Measurements from ENCODE around the gene RSPO1.

Gene RSPO1

DNA sequence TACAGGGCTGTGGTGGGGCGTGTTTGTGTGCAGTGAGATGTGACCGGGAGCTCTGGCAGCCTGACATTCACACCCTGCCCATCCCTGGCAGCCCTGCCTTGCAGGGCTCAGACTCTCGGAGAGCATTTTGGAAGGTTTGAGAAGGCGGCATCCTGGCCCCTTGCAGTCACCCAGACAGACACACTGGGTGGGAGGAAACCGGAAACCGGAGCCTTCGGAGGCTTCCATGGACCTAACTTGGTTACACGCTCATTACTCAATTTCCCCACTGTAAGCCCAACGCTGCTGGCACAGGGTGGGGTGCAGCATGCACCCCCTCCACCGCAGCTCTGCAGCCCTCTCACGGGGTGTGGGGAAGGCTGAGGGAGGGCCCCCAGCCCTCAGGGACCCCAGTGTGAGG lies 22.2 kb upstream of the RSPO1 start:
- no peak for DNase-seq (ENCODE audit: low spot score)

DNA sequence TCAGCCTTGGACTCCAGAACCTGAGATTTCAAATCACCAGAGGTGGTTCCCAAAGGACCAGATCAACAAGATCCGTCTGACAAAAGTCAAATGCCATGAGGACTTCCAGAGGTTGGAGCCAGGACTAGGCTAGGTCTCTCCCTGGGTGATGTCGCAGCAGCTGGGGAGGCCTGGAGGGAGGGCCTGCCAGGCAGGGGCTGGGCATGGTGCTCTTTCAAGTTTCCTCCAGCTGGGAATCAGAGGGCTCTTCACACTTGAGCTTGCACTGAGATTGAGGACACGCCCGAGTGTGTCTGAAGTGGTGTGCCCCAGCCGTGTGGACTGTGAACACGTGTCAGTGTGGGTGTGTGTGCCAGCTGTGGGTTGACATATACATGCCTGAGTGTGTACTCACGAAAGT lies 21.3 kb upstream of the RSPO1 start:
- no peak for DNase-seq (ENCODE audit: low spot score)

DNA sequence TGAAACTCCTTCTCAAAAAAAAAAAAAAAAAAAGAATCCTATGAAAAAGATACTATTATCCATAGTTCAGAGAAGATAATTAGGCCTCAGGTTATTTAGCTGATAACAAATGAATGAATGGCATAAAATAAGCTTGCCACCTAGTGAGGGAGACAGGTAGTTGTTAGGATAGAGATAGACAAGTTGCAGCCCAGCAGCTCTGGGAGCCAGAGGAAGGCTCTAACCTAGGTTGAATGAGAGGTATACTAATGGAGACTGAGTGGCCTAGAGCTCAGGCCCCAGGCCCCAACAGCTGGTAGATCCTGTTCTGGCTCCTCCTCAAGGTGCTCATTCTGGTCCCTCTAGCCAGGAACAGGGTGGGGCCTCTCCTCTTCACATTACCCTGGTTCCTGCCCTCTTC lies 20.6 kb upstream of the RSPO1 start:
- no peak for DNase-seq (ENCODE audit: low spot score)

DNA sequence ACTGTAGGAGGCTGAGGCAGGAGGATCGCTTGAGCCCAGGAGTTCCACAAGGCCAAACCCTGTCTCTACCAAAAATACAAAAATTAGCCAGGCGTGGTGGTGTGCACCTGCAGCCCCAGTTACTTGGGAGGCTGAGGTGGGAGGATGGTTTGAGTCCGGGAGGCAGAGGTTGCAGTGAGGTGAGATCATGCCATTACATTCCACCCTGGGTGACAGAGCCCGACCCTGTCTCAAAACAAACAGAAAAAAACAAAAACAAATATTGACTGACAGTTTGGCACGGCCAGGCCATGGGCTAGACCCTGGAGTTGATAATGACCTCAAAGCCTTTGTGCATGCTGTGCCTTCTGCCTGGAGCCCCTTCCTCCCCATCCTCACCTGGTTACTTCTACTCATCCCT lies 19.2 kb upstream of the RSPO1 start:
- DNase-seq (ENCODE audit: low spot score), result no peak

DNA sequence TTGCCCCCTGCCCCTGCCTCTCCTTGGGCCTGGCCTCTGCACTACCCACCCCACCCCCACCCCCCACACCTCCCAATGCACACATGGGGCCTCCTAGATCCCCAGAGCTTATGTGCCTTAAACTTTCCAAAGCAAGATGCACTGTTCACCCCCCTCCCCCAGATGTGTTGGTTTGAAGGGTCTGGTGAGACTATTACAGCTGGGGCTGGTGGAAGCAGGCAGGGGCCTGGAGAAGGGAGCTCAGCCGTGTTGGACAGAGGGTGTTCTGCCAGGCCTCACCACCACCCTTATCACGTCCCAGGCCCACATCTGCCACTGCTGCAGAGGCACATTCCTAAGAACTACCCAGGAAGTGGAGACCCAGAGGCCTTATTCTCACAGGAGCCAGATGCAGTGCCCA lies 18.3 kb upstream of the RSPO1 start:
- no peak for DNase-seq (ENCODE audit: low spot score)

DNA sequence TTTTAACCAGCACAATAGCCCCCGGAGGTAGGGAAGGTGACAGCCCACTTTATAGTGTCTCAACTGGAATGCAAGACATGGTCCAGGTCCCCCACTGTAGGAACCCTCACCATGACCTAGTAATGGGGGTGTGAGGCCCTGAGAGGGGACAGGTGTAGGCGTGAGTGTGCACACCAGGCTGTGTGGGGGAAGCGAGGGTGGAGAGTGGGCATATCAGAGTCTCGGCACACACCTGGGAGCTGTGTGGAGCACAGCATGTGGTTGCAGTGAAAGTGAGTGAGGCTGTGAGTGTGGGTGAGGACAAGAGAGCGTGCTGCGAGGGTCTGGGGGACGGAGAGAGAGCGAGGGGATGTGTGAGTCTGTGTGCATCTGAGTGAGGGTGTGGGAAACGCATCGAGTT lies 17.1 kb upstream of the RSPO1 start:
- no peak for DNase-seq (ENCODE audit: low spot score)

GRCh38 chr1:37650721-37651120 lies 16.0 kb upstream of the RSPO1 start:
- DNase-seq (ENCODE audit: low spot score), result no peak

- DNase-seq (ENCODE audit: low spot score), result no peak
Measured at GRCh38 chr1:37650173-37650572, 15.5 kb upstream of the RSPO1 start.

DNA sequence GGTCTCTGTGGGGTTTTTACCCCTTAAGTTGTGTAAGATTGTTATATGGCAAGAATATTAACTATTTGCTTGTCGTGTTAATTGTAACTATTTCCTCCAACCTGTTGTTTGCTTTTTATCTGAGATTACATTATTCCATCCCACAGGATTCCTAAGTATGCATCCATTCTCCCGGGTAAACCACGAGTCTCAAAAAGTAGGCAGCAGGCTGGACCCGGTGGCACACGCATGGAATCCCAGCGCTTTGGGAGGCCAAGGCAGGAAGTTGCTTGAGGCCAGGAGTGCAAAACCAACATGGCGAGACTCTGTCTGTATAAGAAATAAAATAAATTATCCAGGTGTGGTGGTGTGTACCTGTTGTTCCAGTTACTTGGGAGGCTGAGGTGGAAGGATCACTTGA lies 12.6 kb upstream of the RSPO1 start:
- no peak for DNase-seq (ENCODE audit: low spot score)

DNA sequence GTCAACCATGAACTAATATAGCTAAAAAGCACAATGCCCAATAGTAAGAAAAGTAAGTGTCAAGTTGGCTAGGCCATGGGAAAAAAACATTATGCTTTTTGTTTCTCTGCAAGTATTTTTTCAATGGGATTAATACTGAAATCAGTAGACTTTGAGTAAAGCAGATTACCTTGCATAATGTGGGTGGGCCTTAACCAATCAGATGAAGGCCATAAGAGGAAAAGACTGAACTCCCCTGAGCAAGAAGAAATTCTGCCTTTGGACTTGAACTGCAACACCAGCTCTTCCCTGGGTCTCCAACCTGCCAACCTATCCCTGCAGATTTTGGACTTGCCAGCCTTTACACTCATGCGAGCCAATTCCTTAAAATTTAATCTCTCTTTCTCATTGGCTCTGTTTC lies 6.4 kb upstream of the RSPO1 start:
- DNase-seq (ENCODE audit: low spot score), result no peak

DNA sequence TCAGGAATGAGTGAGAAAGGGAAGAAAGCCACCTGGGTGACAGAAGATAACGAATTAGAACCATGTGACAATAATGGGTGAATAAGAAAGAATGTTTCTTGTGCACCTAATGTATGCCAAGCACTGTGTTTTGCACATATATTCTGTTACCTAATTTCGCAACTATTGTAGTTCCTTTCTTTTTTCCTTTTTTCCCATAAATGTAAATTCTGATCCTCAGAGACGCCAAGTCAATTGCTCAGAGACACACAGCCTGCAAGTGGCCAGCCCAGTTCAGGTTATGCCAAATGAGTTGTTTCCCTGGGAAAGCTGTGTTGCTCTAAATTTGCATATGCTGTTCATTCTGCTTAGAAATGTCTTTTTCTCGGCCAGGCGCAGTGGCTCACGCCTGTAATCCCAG lies 1.7 kb upstream of the RSPO1 start:
- DNase-seq (ENCODE audit: low spot score), result no peak

DNA sequence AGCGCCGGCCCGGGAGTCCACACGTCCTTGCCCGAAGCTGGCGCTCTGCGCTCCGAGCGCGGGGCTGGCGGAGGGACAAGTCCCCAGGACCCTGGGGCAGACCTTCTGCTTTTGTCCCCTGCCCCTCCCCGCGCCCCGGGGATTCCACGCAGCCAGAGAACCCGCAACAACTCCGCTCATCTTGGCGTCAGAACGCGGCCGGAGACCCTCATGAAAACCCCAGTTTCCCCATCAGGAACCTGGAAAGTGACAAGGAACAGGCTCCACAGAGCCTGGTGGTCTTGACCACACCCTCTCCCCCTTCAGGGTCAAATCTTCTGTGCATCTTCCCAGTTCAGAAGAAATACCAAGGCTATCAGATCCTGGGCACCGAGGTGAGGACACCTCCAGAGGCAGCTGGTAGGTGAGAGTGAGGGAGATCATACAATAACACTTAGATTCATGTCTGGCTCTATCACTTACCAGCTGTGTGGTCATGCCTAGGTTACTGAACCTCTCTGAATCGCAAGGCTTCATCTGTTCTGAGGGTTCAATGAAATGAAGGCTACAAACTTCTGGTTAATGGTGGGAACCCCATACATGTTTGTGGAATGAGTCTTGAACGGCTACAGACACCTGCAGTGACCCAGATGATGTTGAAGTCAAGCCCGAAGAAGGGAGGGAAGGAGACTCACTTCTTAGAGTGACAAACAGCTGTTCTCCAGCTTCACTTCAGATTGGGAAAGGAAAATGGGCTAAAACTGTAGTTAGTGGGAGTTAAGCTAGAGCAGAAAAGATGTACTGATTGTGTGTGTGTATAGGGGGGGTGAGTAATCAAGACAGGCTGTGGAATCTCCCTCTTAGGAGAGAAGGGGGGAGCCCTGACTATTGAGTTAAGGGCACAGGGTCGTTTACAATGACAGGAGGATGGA lies 555 bp upstream of the RSPO1 start:
- DNase-seq (ENCODE audit: low spot score), result no peak

DNA sequence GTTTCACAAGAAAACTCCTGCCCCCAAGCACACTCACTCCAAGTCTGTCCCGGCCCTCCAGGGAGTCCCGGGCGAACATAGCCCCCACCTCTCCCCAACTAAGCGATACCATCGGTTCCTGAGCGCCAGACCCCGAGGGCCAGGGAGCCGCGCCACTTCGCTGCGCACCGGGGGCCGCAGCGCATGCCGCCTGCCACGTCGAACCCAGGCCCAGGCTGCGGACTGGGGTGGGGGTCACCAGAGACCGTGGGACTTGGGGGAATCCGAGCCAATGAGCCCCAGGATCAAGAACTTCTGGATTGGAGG lies 801 bp downstream of the RSPO1 start:
- no peak for DNase-seq (ENCODE audit: low spot score)

- DNase-seq (ENCODE audit: low spot score), result no peak
Measured at GRCh38 chr1:37633040-37633937, 1.4 kb downstream of the RSPO1 start.

- DNase-seq (ENCODE audit: low spot score), result no peak
Measured at GRCh38 chr1:37631036-37631435, 3.7 kb downstream of the RSPO1 start.

DNA sequence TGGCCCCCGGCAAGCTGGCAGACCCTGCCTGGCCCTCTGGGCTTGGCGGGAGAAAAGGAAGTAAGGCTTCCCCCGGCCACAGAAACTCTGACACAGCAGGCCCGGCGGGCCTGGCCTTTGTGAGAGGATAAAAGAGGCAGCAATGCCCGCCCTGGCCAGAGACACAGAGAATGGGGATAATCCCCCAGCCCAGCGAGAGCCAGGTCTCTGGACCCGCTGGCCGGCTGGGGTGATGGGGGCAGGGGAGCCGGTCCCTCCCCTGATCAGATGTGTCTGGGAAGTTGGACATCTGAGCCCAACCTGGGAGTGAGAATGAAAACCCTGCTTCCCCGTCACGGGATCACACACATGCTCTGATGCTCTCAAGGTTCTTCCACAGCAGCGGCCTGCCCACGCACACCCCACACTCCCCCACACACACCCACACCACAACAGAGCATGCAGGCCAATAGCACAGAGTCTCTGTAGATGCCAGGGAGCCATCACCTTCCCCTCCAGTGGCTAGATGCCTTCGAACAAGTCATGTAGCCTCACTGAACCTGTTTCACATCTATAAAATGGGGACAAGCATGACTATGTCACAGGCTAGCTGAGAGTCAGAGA lies 4.2 kb downstream of the RSPO1 start:
- DNase-seq (ENCODE audit: low spot score), result no peak

- no peak for DNase-seq (ENCODE audit: low spot score)
Measured at GRCh38 chr1:37629726-37630425, 4.8 kb downstream of the RSPO1 start.

- DNase-seq (ENCODE audit: low spot score), result no peak
Measured at GRCh38 chr1:37629008-37629407, 5.7 kb downstream of the RSPO1 start.

- no peak for DNase-seq (ENCODE audit: low spot score)
Measured at GRCh38 chr1:37628026-37628556, 6.6 kb downstream of the RSPO1 start.

DNA sequence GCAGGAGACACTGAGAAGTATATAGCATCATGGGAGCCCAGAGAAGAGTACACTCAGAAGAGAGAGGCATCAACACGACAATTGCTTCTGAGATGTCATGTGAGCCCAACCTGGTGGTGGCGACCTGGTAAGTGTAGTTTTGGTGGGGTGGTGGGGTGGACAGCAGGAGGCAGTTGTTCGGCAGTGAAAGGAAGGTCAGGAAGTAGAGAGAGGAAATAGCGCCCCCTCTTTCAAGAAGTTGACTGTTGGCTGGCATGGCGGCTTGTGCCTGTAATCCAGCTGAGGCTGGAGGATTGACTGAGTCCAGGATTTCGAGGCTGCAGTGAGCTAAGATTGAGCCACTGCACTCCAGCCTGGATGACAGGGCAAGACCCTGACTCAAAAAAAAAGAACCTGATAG lies 12.6 kb downstream of the RSPO1 start:
- no peak for DNase-seq (ENCODE audit: low spot score)

DNA sequence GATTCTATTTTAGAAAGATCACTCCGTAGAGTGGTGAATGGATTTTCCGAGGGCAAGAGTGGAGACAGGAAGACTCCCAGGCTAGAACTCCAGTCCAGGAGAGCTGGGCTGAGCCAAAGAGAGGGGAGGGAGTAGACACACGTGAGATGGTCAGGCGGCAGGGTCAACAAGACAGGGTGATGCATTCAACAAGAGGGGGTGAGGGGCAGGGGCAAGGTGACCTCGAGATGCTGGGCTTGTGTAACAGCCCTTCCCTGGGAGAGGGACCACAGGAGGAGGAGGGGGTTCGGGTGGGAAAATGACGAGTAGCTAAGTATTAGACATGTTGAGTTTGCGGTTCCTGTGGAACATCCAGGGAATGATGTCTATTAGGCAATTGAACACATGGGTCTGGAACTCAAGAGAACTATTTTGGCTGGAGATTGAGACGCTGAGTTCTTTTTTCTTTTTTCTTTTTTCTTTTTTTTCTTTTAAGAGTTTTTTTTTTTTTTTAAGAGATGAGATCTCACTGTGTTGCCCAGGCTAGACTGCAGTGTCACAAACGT lies 13.3 kb downstream of the RSPO1 start:
- DNase-seq (ENCODE audit: low spot score), result no peak

DNA sequence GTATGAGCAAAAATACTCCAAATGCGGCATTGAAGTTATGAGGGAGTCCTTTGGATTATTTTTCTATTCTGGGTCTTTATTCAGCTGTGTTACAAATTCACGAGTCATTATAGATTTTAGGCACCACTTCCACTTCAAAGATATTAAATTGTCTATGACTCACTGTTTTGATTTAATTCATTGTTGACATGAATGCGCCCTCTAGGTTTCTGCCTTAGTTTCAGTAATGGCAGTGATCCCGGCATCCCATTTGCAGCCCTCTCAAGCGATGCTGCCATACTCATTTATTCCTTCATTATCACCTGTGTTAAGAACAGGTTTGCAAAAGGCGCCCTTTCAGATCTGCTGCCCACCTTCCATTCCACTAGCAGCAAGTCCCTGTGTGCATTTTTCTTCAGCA lies 14.0 kb downstream of the RSPO1 start:
- no peak for DNase-seq (ENCODE audit: low spot score)

All from HuH-7.5 (cell line).